OCI-LY7 (cell line): Measurements from ENCODE around the gene PPFIA2. TPM values are rescaled to one million over a fixed set of nuclear protein-coding genes. Genes with fewer than 3 reads are reported as not detected.

Experiments
- BruUV-seq: library from RNA; stranded (reverse); fragments of 400-500 nt; replicated peaks from 2 replicates; lab custom pipeline; 2021; lab: Mats Ljungman, UMichigan
- CTCF ChIA-PET: fragments of 300-600 bp; sonication (Branson Sonifier 250); formaldehyde crosslinking; loops from one replicate; lab custom pipeline; 2022; ENCODE audit warnings: antibody characterized with exemption; ENCODE audit not compliant: unreplicated experiment; lab: Charles Lee
- POLR2A ChIA-PET: fragments of 300-600 bp; sonication (Branson Sonifier 250); formaldehyde crosslinking; loops from one replicate; lab custom pipeline; 2022; ENCODE audit warnings: antibody characterized with exemption; lab: Charles Lee
- DNase-seq: peaks from one replicate; pipeline ENCODE4 v3.0.0-alpha.2; 2015; ENCODE audit warnings: low spot score
- H2AFZ ChIP-seq: fragments of 200-600 bp; sonication (generic), shearing (Covaris generic); 2 replicates; pipeline ENCODE4 v1.6.1; 2014; ENCODE audit warnings: mild to moderate bottlenecking, antibody characterized with exemption, low read length, moderate library complexity
- H3K27ac ChIP-seq: fragments of 200-600 bp; sonication (generic); 2 replicates; pipeline ENCODE4 v1.5.1; 2014; ENCODE audit warnings: mixed run types, low read depth, mild to moderate bottlenecking, moderate library complexity, low read length, inconsistent platforms; ENCODE audit not compliant: poor library complexity, severe bottlenecking
- H3K36me3 ChIP-seq: fragments of 200-600 bp; sonication (generic); 2 replicates; pipeline ENCODE4 v1.6.1; 2014; ENCODE audit warnings: mild to moderate bottlenecking, antibody characterized with exemption, low read length, moderate library complexity, mixed read lengths; ENCODE audit not compliant: insufficient read depth
- H3K4me1 ChIP-seq: fragments of 200-600 bp; sonication (generic); 2 replicates; pipeline ENCODE4 v1.5.1; 2014; ENCODE audit warnings: mild to moderate bottlenecking, low read length; ENCODE audit not compliant: insufficient read depth, poor library complexity, severe bottlenecking
- H3K4me2 ChIP-seq: fragments of 200-600 bp; sonication (generic); 2 replicates; pipeline ENCODE4 v1.6.1; 2014; ENCODE audit warnings: mild to moderate bottlenecking, low read length
- H3K4me3 ChIP-seq: fragments of 200-600 bp; sonication (generic); 2 replicates; pipeline ENCODE4 v1.5.1; 2014; ENCODE audit warnings: mild to moderate bottlenecking, low read depth, low read length; ENCODE audit not compliant: poor library complexity, severe bottlenecking
- H3K79me2 ChIP-seq: fragments of 200-600 bp; sonication (generic); 2 replicates; pipeline ENCODE4 v1.6.1; 2016; ENCODE audit warnings: low read depth, mild to moderate bottlenecking, low read length, moderate library complexity, mixed read lengths; ENCODE audit not compliant: insufficient read depth
- H3K9me2 ChIP-seq: fragments of 200-600 bp; sonication (generic); 2 replicates; pipeline ENCODE4 v1.6.1; 2016; ENCODE audit warnings: mild to moderate bottlenecking, low read length, mixed read lengths; ENCODE audit not compliant: insufficient read depth
- H3K9me3 ChIP-seq: fragments of 200-600 bp; sonication (generic); 2 replicates; pipeline ENCODE4 v1.6.1; 2014; ENCODE audit warnings: mild to moderate bottlenecking, mixed run types, low read length, mixed read lengths
- H4K20me1 ChIP-seq: fragments of 200-600 bp; sonication (generic); 2 replicates; pipeline ENCODE4 v1.6.1; 2014; ENCODE audit warnings: mild to moderate bottlenecking, antibody characterized with exemption, low read length, moderate library complexity, mixed read lengths; ENCODE audit not compliant: insufficient read depth
- CTCF ChIP-seq: fragments of 200-600 bp; sonication (generic); conservative IDR thresholded peaks from 2 replicates; pipeline ENCODE4 v1.5.1; 2014; ENCODE audit warnings: mild to moderate bottlenecking, antibody characterized with exemption, low read length, moderate library complexity, mixed read lengths
- EZH2phosphoT487 ChIP-seq: fragments of 200-600 bp; sonication (generic); IDR thresholded peaks from 2 replicates; pipeline ENCODE4 v1.6.1; 2018; ENCODE audit warnings: low read depth, borderline replicate concordance, mild to moderate bottlenecking, mixed run types, antibody characterized with exemption, low read length, moderate library complexity, mixed read lengths
- intact Hi-C: fragments of 100-400 bp; cut with micrococcal nuclease; formaldehyde crosslinking; loops from one replicate; pipeline ENCODE4 v1.10.0; 2022; ENCODE audit not compliant: unreplicated experiment
- total RNA-seq, 2 experiments: library from RNA; depleted of rRNA in 1 of 2; stranded (reverse); fragments of >200 nt in 1 of 2; shearing (Covaris generic) in 1 of 2; gene quantifications; 2 replicates each; pipeline ENCODE4 v1.2.3, GENCODE V29; 2014 to 2022

PPFIA2 gene
- total RNA-seq, 2 experiments from 2014 or later = not detected

- ChIA-PET POLR2A (interaction anchor here (0.7 kb wide), 1 partner anchor 686 kb away, joined by 3 read pairs; no protein-coding TSS in a partner anchor), CTCF (no interaction called here)
- Histone ChIP-seq H2AFZ (no peak overlapping the region), H3K4me3 (no peak overlapping the region), H3K4me1 (no peaks in the 10 kb centered on the region), H3K9me2 (no peaks in the 10 kb centered on the region), H3K27ac (no peak overlapping the region), H3K4me2 (no peak overlapping the region), H3K79me2 (no peaks in the 10 kb centered on the region), H4K20me1 (no peaks in the 10 kb centered on the region), H3K9me3 (no peaks in the 10 kb centered on the region), H3K36me3 (no peaks in the 10 kb centered on the region)
- no peak for TF ChIP-seq CTCF
- DNase-seq = no peak
- intact Hi-C loops = no loop called here
- no TSS peak for BruUV-seq
Observed at GRCh38 chr12:81245458-81245857, 513.7 kb downstream of the PPFIA2 start.

GRCh38 chr12:81231574-81232368, 527.4 kb downstream of the PPFIA2 start:
- H4K20me1 ChIP-seq = no peaks in the 10 kb centered on the region
- H3K9me3 ChIP-seq = no peaks in the 10 kb centered on the region
- no peak overlapping the region for H2AFZ ChIP-seq
- H3K9me2 ChIP-seq = no peaks in the 10 kb centered on the region
- H3K36me3 ChIP-seq = no peaks in the 10 kb centered on the region
- TF ChIP-seq EZH2phosphoT487 = no peak
- no peak for TF ChIP-seq CTCF
- no peak overlapping the region for H3K4me3 ChIP-seq
- no peak overlapping the region for H3K27ac ChIP-seq
- ChIA-PET CTCF (no interaction called here), POLR2A (interaction anchor here (0.7 kb wide), 2 partner anchors 27 to 96 kb away, joined by 4 to 7 read pairs; no protein-coding TSS in a partner anchor)
- no peaks in the 10 kb centered on the region for H3K79me2 ChIP-seq
- no peaks in the 10 kb centered on the region for H3K4me1 ChIP-seq
- DNase-seq = no peak
- no peak overlapping the region for H3K4me2 ChIP-seq
- no TSS peak for BruUV-seq
- intact Hi-C loops = no loop called here

GRCh38 chr12:81229759-81230158, 529.4 kb downstream of the PPFIA2 start:
- H4K20me1 ChIP-seq = no peaks in the 10 kb centered on the region
- no peaks in the 10 kb centered on the region for H3K9me3 ChIP-seq
- TF ChIP-seq CTCF (no peak), EZH2phosphoT487 (no peak)
- DNase-seq = no peak
- intact Hi-C loops = no loop called here
- H3K9me2 ChIP-seq = no peaks in the 10 kb centered on the region
- no peaks in the 10 kb centered on the region for H3K4me1 ChIP-seq
- BruUV-seq = no TSS peak
- no peak overlapping the region for H3K4me2 ChIP-seq
- H3K4me3 ChIP-seq = no peak overlapping the region
- H2AFZ ChIP-seq = no peak overlapping the region
- H3K79me2 ChIP-seq = no peaks in the 10 kb centered on the region
- no peak overlapping the region for H3K27ac ChIP-seq
- CTCF ChIA-PET = no interaction called here
- POLR2A ChIA-PET = no interaction called here
- no peaks in the 10 kb centered on the region for H3K36me3 ChIP-seq
